Measurements from ENCODE around the gene PDE2A. TPM values are rescaled to one million over a fixed set of nuclear protein-coding genes. Genes with fewer than 3 reads are reported as not detected.

The PDE2A gene
- total RNA-seq, 1 experiment from 2014 or later, result 9.6 TPM

- no peak for TF ChIP-seq EZH2 (IDR thresholded peaks at IDR 0.05; ENCODE audit: low read depth)
- no peak for TF ChIP-seq CTCF (conservative IDR thresholded peaks at IDR 0.05)
- peaks cover 19% of the 10 kb centered on the region for H3K4me1 ChIP-seq (replicated peaks; ENCODE audit: insufficient read depth)
- H3K4me3 ChIP-seq, result no peak overlapping the region
- no peaks in the 10 kb centered on the region for H3K27me3 ChIP-seq (ENCODE audit: insufficient read depth, low read depth)
- no peak overlapping the region for H3K4me2 ChIP-seq
- DNase-seq, result no peak
- H2AFZ ChIP-seq, result no peak overlapping the region
- no peaks in the 10 kb centered on the region for H3K36me3 ChIP-seq (ENCODE audit: low read depth)
- no peak overlapping the region for H3K27ac ChIP-seq
- H3K9me3 ChIP-seq (ENCODE audit: insufficient read depth, low read depth), result no peaks in the 10 kb centered on the region
- no TSS peak for BruUV-seq (replicated peaks)
- no peaks in the 10 kb centered on the region for H3K9me2 ChIP-seq (ENCODE audit: insufficient read depth)
- H4K20me1 ChIP-seq (ENCODE audit: insufficient read depth), result no peaks in the 10 kb centered on the region
- intact Hi-C loops (cut with micrococcal nuclease; ENCODE audit: unreplicated experiment), result no loop called here
- ChIA-PET POLR2A (ENCODE audit: unreplicated experiment) (no interaction called here), CTCF (interaction anchor here (1.9 kb wide), 1 partner anchor 105 kb away, joined by 5 read pairs; no protein-coding TSS in a partner anchor)
- H3F3A ChIP-seq (ENCODE audit: insufficient read depth, low read depth), result peaks cover 7% of the 10 kb centered on the region; the same call in 1 of the 2 replicates
- H3K79me2 ChIP-seq (ENCODE audit: low read depth), result no peaks in the 10 kb centered on the region
These were observed 97.6 kb downstream of the PDE2A start for GRCh38 chr11:72576661-72577060.

GRCh38 chr11:72576243-72576595 is 98.0 kb downstream of the PDE2A start:
- Histone ChIP-seq H3F3A (ENCODE audit: insufficient read depth, low read depth) (peaks cover 7% of the 10 kb centered on the region; the same call in 1 of the 2 replicates), H3K4me1 (replicated peaks; ENCODE audit: insufficient read depth) (peaks cover 24% of the 10 kb centered on the region), H3K27me3 (ENCODE audit: insufficient read depth, low read depth) (no peaks in the 10 kb centered on the region), H3K79me2 (ENCODE audit: low read depth) (no peaks in the 10 kb centered on the region), H3K9me2 (ENCODE audit: insufficient read depth) (no peaks in the 10 kb centered on the region), H4K20me1 (ENCODE audit: insufficient read depth) (no peaks in the 10 kb centered on the region), H3K27ac (no peak overlapping the region), H3K36me3 (ENCODE audit: low read depth) (no peaks in the 10 kb centered on the region), H2AFZ (no peak overlapping the region), H3K9me3 (ENCODE audit: insufficient read depth, low read depth) (no peaks in the 10 kb centered on the region), H3K4me2 (no peak overlapping the region), H3K4me3 (no peak overlapping the region)
- POLR2A ChIA-PET (ENCODE audit: unreplicated experiment), result no interaction called here
- intact Hi-C loops (cut with micrococcal nuclease; ENCODE audit: unreplicated experiment), result no loop called here
- no peak for TF ChIP-seq CTCF (conservative IDR thresholded peaks at IDR 0.05)
- no peak for TF ChIP-seq EZH2 (IDR thresholded peaks at IDR 0.05; ENCODE audit: low read depth)
- BruUV-seq (replicated peaks), result no TSS peak
- CTCF ChIA-PET, result no interaction called here
- DNase-seq, result no peak

GRCh38 chr11:72575533-72576242 is 98.5 kb downstream of the PDE2A start:
- ChIA-PET POLR2A (ENCODE audit: unreplicated experiment) (no interaction called here), CTCF (no interaction called here)
- Histone ChIP-seq H3F3A (ENCODE audit: insufficient read depth, low read depth) (peaks cover 10% of the 10 kb centered on the region; the same call in 1 of the 2 replicates), H3K9me3 (ENCODE audit: insufficient read depth, low read depth) (no peaks in the 10 kb centered on the region), H3K9me2 (ENCODE audit: insufficient read depth) (no peaks in the 10 kb centered on the region), H3K36me3 (ENCODE audit: low read depth) (no peaks in the 10 kb centered on the region), H4K20me1 (ENCODE audit: insufficient read depth) (no peaks in the 10 kb centered on the region), H3K27ac (no peak overlapping the region), H2AFZ (no peak overlapping the region), H3K79me2 (ENCODE audit: low read depth) (no peaks in the 10 kb centered on the region), H3K4me1 (replicated peaks; ENCODE audit: insufficient read depth) (peaks cover 29% of the 10 kb centered on the region), H3K4me2 (no peak overlapping the region), H3K4me3 (no peak overlapping the region), H3K27me3 (ENCODE audit: insufficient read depth, low read depth) (no peaks in the 10 kb centered on the region)
- no peak for DNase-seq
- no peak for TF ChIP-seq CTCF (conservative IDR thresholded peaks at IDR 0.05)
- TF ChIP-seq EZH2 (IDR thresholded peaks at IDR 0.05; ENCODE audit: low read depth), result no peak
- no TSS peak for BruUV-seq (replicated peaks)
- intact Hi-C loops (cut with micrococcal nuclease; ENCODE audit: unreplicated experiment), result no loop called here

Measured in PC-9 (cell line).